HG02763 (cell line): Measurements from ENCODE around the gene RPS18.
"Not testable (repeated sequence)": the region's sequence is repeated elsewhere in the genome, so short reads cannot be mapped to it uniquely, and the experiment has no call there.

ENCODE experiments used
- ATAC-seq: cut with Tn5 transposase; IDR thresholded peaks from one replicate; pipeline ENCODE4 v1.9.1; 2021; ENCODE audit warnings: mild to moderate bottlenecking, moderate library complexity; ENCODE audit not compliant: unreplicated experiment

RPS18 gene

DNA sequence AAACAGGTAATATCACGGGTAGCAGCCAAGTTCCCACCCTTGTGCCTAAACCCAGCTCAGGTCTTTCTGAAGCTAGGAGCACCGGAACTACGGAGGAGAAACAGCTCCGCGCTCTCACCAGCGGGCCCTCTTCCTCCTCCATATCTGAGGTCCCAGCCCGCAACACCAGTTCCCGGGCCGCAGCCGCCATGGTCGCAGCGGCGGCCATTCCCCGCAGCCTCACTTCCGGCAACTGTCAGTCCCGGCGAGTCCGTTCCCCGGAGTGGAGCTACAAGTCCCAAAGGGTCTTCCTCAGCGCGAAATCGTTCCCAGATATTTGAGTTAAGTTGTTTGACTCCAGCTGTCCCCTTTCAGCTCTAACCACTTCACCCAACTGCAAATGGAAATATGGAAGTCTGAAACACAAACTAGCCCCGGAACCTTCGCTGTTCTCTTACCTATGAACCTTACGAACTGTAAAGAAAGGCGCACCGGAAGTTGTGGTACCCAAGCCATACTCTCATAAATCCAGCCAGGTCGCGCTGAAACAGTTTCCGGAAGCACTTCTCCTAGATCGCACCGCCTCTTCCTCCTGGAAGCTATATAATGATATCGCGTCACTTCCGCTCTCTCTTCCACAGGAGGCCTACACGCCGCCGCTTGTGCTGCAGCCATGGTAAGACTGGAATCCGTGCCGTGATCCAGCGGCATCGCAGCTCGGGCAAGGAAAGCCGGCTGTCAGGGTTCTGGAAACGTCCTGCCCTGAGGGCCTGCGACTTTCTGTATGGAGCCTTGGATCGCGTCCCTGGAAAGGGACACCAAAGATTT lies at the start of gene RPS18, which contains the start of gene VPS52:
RPS18 (plus strand) TSS at position 608 of the 807 bp plus-strand sequence; CDS start at position 653, 45 bp downstream.
VPS52 (minus strand) TSS at position 409 of the 807 bp plus-strand sequence; CDS start at position 208, 201 bp downstream.
- peak; percentile 83 for ATAC-seq

DNA sequence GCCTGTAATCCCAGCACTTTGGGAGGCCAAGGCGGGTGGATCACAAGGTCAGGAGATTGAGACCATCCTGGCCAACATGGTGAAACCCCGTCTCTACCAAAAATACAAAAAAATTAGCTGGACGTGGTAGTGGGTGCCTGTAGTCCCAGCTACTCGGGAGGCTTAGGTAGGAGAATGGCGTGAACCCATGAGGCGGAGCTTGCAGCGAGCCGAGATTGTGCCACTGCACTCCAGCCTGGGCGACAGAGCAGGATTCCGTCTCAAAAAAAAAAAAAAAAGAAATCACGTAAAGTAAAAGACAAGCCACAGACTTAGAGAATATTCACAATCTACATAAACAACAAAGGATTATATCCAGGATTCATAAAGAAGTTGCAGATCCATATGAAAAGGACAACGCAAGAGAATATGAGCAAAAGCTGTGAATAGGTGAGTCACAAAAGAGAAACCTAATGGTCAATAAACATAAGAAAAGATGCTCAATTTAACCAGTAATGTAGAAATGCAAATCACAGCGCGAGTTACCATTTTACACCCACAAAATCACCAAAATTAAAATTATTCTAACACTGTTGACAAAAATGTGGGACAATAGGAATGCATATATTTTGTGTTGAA lies 45.3 kb upstream of the RPS18 start:
- not testable (repeated sequence) for ATAC-seq

DNA sequence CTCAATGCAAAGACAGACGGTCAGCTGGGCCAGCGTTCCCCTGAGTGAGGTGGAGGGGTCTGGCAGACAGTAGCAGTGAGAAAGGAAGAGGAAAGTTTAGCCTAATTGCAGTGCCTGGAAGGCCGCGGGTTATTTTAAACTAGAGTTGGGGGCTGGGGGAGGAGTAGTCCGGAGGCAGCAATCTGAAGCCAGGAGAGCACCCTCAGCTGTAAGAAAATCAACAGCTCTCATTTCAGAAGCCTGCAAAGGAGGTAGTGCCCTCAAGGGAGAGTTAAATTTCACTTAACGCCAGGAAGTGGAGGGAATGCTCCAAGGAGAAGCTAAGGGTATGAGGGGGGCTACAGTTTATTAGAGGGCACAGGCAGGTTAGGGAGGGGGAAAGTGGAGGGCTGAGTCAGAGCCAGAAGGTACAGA lies 36.6 kb upstream of the RPS18 start:
- no peak for ATAC-seq

DNA sequence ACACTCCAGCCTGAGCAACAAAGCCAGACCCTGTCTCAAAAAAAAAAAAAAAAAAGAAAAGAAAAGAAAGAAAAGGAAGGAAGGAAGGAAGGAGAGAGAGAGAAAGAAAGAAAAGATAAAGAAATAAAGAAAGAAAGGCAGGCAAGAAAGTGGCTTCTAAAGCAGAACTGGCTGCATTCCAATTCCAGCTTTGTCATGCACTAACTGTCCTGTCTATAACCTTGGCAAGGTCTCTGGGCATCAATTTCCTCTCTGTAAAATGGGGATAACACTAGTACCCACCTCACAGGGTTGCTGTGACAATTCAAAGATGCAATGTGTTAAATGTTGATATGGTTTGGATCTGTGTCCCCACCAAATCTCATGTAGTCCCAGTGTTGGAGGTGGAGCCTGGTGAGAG lies 35.5 kb upstream of the RPS18 start:
- ATAC-seq, result no peak

DNA sequence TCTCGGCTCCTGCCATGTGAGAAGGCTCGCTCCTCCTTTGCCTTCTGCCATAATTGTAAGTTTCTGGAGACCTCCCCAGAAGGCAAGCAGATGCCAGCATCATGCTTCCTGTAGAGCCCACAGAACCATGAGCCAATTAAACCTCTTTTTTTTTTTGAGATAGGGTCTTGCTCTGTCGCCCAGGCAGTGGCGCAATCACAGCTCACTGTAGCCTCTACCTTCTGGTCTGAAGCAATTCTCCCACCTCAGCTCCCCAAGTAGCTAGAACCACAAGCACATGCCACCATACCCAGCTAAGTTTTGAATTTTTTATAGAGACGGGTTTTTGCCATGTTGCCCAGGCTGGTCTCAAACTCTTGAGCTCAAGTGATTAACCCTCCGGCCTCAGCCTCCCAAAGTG lies 35.0 kb upstream of the RPS18 start:
- ATAC-seq, result no peak

DNA sequence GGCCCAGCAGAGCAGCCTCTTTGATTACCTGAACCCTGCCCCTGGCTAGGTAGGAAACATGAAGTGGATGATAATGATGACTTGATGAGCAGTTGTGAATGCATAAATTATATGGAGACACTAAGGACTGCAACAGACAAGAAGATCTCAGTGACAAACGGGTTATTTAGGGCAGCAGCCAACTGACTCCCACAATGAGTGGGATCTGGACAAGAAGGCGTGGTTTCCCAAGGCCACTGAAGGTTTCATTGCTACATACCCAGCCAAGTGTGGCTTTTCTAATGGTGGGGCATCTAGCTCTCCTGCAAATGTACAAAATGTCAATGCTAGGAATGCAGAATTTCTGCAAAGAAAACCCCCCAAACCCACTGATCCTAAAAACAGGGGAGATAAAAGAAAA lies 34.1 kb upstream of the RPS18 start:
- no peak for ATAC-seq

DNA sequence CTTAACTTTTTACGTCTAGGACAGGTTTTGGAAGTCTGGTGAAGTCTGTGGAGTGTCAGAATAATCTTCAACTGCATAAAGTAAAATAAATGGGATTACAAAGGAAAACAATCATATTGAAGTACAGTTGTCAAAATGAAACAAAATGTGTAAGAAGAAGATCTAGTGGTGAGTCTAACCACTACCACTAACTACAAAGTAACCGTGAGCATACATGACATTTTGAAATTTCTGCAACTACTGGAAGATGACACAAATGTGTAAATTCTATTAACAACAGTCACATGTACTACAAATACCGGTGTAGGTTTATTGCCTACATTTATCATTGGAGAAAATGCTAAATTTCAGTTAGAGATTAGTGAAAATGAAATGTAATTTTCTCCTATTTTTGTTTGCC lies 29.9 kb upstream of the RPS18 start:
- ATAC-seq, result no peak

DNA sequence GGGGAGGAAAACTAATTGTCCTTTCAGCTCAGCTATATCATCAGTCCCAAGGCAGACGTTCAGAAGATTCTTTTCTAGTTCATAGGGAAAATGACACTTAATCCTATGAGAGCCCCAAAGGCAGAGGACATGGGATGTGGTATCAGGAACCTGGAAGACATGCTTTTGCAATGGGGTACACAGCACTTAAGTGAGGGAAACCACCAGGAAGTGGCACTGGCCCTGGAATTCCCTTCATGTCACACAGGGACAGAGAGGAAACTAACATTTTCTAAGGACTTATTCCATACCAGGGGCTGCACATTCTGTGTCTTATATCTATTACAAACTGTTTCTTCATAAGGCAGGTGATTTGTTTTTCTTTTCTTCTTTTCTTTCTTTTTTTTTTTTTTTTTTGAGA lies 28.4 kb upstream of the RPS18 start:
- no peak for ATAC-seq

DNA sequence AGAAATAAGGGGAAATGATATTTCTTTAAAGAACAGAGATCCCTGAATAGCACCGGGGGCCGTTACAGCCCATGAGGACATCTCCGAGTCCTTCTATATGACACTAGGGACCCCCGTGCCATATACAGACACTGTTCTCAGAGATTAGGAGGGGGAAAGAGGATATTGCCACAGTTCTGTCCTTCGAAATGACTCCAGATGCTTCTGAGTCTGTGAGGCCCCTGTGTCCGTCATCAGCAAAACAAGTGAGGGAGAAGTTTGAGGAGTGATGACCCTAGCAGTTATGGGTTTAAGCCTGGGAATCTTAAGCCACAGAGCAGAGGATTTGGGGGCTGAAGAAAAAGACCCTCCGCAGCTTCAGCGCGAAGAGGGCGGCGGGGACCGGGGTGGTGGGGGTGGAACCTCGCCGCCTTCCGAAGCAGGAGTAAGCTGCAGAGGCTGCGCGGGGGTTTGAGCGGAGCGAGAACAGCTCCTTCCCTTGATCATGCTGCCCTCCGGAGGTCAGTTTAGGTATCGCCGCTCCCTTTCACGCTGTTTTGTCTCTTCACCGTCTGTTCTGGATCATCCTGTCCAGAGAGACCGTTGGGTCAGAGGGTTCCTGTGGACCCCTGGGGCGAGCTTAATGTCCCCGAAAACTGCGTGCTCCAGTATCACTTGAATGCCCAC lies 23.8 kb upstream of the RPS18 start:
- peak; percentile 40 for ATAC-seq

DNA sequence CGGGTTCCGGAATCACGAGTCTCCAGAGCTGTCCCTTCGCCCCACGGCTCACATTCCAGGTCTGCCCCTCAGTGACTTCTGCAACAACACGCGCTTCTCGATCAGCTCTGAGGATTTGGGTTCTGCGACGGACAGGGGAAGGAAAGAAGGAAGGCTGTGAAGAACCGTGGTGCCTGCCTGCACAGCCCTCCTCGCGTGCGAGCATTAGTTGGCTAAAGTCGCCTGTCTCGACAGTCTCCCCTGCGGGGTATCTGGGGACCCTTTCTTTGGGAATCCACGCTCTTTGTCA lies 23.3 kb upstream of the RPS18 start:
- no peak for ATAC-seq

DNA sequence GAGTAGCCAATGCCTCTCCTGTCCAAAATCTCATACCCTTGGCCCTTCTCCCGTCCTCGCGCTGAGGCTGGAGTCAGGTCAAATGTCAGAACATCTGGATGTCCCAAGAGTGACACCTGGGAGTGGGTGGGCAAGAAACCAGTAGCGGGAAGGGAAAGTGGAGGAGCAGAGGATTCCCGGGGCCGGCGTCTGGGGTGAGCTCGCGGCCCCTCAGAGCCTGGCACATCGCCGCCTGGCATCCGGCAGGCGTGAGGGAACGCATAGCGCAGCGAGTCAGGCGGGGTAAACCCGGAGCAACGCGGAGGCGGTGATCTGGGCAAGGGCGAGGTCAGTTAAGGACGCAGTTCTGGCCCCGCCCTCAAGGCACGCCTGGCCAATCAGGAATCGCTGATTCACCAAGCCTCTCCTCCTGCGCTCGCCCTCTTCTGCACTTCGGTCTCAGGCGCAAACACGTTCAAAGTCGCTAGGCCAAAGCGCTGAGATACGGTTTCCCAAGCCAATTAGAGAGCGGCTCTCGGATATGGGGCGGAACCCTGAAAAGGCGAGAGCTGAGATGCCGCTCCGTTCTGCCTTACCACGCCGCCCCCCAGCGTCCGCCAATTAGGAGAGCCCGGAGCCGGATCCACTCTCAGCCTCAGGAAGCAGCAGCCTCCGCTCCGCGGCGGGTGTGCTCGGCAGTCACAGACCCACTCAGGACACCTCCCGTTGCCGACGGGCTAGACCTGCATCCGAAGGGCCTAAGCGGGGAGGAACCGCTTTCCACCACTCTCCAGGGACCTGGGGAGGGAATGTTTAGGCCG lies 22.7 kb upstream of the RPS18 start:
- ATAC-seq, result peak; percentile 90

DNA sequence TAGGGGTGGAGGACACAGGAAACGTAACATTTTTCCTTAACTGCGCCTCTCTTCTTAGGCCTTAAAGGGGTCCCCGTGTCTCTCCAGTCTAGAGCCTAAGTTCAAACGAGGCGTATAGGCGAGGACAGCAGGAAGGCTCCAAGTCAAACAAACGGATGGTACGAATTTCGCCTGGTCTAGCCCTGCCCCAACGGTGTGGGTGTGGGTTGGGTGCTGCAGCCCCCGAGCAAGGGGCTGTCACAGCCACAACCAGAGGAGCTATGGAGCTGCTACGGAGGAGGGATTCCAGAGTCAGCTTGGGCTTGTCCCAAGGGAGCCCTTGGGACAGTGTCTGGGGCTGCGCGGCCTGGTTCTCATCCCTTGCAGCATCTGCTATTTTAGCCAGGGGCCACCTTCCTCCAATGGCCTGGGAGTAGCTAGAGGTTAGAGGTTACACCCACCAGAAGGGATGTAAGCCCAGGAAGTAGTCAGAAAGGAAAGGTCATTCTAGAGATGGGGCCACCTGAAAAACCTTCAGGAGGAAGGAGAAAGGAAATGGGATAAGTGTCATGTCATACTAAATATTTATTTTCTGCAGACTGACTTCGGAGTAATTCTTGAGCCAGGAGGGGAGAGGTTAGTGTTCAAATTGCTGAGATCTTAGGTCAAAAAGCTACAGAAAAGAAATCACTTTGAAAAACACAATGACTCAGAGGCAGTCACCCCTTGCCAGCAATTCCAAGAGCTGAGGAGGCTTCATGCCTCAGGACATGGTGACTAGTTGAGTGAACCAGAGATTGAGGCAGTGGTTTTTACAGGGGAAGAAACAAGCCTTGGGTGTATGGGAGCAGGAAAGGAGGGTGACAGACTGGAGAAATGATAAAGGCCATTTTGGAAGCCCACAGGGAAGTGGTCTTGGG lies 21.9 kb upstream of the RPS18 start:
- ATAC-seq, result no peak

DNA sequence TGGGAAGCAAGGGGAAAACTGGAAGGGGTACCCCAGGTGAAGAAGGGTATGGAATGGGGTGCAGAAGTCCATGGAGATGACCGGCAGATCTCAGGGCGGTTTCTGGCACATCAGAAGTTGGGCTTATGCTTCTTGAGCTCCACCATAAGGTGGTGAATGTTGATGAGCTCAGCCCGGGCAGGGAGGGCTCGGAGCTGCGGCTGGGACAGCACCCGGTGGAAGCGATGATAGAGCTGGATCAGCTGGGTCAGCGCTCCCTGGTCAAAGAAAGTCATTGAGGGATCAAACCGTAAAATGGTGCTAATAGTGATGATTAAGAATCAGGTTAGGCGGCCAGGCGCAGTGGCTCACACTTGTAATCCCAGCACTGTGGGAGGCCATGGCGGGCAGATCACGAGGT lies 21.1 kb upstream of the RPS18 start:
- ATAC-seq, result no peak

DNA sequence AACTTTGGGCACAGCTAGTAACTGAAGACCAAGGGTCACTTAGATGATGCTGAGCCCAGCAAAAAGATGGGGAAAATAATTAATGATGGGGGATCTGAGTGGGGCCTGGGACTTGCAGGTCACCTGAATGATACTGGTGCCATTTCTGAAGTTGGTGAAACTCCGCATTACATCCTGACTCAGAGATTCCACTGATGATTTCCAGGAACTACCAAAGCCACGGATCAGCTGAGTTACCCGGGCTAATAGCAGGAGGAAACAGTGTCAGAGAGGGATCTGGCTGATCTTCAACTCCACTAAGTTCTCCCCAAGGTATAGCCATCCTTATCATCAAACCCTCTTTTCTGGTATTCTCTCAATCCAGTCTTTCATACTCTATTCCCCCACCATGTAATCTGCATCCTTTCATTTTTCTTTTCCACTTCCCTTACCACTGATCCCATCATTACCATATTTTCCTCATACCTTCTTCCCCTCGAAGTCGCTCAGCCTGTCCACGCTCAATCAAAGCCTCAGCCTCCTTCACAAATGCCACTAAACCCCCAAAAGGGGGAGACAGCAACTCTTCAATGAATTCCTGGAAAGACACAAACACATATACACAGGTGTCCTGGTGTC lies 20.4 kb upstream of the RPS18 start:
- no peak for ATAC-seq

DNA sequence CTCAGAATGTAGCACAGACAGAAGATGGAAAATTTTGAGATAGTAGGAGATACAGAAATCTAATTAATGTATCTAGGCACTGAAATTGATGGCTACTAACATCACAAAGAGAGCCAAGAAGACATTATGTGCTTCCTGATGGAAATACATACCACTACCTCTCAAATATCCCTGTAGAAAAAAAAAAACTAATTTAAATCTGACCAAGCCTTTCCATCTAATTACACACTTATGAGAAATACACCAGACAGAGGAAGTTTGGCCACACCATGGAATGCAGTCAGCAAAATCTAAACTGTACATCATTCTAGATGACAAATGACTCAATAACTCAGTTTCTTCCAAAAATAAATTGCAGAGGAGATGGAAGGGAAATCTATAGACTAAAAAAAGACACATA lies 19.1 kb upstream of the RPS18 start:
- ATAC-seq, result no peak

DNA sequence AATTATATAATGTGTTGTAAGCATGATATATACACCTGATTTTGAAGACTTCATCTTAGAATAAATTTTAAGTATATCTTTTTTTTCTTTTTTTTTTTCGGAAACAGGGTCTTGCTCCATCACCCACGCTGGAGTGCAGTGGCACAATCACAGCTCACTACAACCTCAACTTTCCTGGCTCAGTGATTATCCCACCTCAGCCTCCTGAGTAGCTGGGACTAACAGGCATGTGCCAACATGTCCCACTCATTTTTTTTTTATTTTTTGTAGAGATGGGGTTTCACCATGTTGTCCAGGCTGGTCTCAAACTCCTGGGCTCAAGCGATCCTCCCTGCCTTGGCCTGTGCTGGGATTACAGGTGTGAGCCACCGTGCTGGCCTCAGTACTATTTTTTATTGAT lies 17.3 kb upstream of the RPS18 start:
- no peak for ATAC-seq

DNA sequence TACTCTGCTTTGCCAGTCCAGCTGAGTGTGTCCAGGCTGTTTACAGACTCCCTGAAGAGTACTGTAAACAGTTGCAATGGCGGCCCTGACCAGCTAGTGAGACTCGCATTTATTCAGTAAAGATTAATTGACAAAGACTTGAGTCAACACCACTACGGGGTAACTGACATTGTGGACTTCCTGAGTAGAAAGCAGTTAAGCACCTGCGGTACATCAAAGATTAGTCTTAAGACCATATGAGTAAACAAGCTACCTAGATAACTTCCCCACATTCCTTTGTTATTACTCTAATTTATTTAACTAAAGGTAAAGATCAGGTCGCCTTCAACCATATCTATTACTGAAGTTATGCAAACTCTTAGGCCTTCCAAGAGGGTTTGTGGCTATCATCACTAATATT lies 12.8 kb upstream of the RPS18 start:
- ATAC-seq, result no peak

DNA sequence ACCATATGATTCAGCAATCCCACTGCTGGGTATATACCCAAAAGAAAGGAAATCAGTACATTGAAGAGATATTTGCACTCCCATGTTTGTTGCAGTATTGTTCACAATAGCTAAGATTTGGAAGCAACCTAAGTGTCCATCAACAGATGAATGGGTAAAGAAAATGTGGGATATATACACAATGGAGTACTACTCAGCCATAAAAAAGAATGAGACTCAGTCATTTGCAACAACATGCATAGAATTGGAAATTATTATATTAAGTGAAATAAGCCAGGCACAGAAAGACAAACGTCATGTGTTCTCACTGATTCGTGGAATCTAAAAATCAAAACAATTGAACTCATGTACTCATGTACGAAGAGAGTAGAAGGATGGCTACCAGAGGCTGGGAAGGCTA lies 9.4 kb upstream of the RPS18 start:
- not testable (repeated sequence) for ATAC-seq

DNA sequence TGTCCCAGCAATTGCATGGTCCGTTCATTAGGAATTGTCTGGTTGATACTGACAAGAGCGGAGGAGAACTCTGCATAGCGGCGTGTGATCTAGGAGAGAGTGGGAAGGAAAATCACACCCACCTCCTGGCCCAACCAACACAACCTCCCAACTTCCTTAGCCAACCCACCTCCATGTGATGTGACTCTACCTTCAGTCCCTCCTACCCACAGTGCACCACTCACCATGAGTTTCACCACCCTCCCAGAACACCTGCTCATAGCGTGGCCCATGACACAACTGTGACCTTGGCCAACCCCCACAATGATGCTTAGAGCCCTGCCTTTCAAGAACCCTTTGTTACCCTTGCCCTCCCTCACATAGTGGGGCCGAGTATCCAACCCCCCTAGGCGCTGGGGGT lies 7.9 kb upstream of the RPS18 start:
- no peak for ATAC-seq

DNA sequence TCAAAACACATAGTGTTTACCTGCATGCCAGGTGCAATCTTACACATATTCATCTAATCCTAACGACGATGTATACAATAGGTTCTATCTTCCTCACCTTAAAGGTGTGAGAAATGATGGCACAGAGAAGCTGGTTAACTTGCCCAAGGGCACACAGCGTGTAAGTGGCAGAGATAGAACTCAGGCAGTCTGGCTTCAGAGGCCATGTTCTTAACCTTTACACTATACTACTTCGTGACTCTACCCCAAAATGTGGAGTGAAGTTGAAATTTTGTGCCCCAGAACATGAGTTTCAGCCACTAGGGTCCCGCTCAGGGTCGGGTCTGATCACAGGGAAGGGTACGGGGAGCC lies 783 bp upstream of the RPS18 start:
- no peak for ATAC-seq
